ENCODE results near the gene SYT2. TPM values are rescaled to one million over a fixed set of nuclear protein-coding genes. Genes with fewer than 3 reads are reported as not detected.

Gene SYT2
- polyA plus RNA-seq, 1 of the 3 experiments (the other 2 are of a cell fraction): 0.03 TPM

- TF ChIP-seq RAD21 (IDR thresholded peaks at IDR 0.05; ENCODE audit: low read length) (peak; percentile 96), SMC3 (IDR thresholded peaks at IDR 0.05; ENCODE audit: low read depth, low read length) (peak; percentile 98), POLR2AphosphoS5 (IDR thresholded peaks at IDR 0.05; ENCODE audit: low read depth, low read length) (no peak), MAX (IDR thresholded peaks at IDR 0.05; ENCODE audit: low read depth) (no peak)
- TF ChIP-seq, protein P1, sequence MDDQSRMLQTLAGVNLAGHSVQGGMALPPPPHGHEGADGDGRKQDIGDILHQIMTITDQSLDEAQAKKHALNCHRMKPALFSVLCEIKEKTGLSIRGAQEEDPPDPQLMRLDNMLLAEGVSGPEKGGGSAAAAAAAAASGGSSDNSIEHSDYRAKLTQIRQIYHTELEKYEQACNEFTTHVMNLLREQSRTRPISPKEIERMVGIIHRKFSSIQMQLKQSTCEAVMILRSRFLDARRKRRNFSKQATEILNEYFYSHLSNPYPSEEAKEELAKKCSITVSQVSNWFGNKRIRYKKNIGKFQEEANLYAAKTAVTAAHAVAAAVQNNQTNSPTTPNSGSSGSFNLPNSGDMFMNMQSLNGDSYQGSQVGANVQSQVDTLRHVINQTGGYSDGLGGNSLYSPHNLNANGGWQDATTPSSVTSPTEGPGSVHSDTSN (IDR thresholded peaks at IDR 0.05): peak; percentile 28; the same call in 1 of the 2 replicates
- TF ChIP-seq, protein P2, sequence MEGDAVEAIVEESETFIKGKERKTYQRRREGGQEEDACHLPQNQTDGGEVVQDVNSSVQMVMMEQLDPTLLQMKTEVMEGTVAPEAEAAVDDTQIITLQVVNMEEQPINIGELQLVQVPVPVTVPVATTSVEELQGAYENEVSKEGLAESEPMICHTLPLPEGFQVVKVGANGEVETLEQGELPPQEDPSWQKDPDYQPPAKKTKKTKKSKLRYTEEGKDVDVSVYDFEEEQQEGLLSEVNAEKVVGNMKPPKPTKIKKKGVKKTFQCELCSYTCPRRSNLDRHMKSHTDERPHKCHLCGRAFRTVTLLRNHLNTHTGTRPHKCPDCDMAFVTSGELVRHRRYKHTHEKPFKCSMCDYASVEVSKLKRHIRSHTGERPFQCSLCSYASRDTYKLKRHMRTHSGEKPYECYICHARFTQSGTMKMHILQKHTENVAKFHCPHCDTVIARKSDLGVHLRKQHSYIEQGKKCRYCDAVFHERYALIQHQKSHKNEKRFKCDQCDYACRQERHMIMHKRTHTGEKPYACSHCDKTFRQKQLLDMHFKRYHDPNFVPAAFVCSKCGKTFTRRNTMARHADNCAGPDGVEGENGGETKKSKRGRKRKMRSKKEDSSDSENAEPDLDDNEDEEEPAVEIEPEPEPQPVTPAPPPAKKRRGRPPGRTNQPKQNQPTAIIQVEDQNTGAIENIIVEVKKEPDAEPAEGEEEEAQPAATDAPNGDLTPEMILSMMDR (IDR thresholded peaks at IDR 0.05): peak; percentile 90
- no peak overlapping the region for H3K9ac ChIP-seq
- CTCF ChIA-PET: interaction anchor here (0.6 to 5.1 kb wide), 53 partner anchors 11 to 265 kb away, joined by 3 to 57 read pairs (median 4); partner anchors contain the start of genes PPP1R12B, SYT2 and UBE2T
- peak overlapping the region; percentile 24 to 48; a peak in 2 of 4 replicates for H3K27ac ChIP-seq (ENCODE audit: low read depth in 2 of 2, low read length in 1 of 2)
- no peaks in the 10 kb centered on the region for H3F3A ChIP-seq (replicated peaks; ENCODE audit: insufficient read depth)
- 0 out of 2 replicates have a peak overlapping the region, but pooled peaks have one; percentile 18 for H3K4me2 ChIP-seq
- no peaks in the 10 kb centered on the region for H3K9me3 ChIP-seq
- WGBS (ENCODE audit: low lambda C conversion rate): 57% methylated on average over 11 of the region's 16 CpGs
- no peaks in the 10 kb centered on the region for H3K27me3 ChIP-seq (ENCODE audit: insufficient read depth)
- H3K79me2 ChIP-seq (ENCODE audit: insufficient read depth): no peaks in the 10 kb centered on the region
- POLR2A ChIA-PET: no interaction called here
- H3K9me2 ChIP-seq: no peaks in the 10 kb centered on the region
- DNase-seq: peak; percentile 80
- H3K36me3 ChIP-seq (replicated peaks in 1 of 2; ENCODE audit: control insufficient read depth in 1 of 2, insufficient read depth in 2 of 2, low read length in 1 of 2): no peaks in the 10 kb centered on the region
- H2AFZ ChIP-seq (ENCODE audit: low read depth): no peak overlapping the region
- peaks cover 0 to 7% of the 10 kb centered on the region in 2 experiments; a peak in 1 of 4 replicates for H3K4me1 ChIP-seq (ENCODE audit: control insufficient read depth in 1 of 2, insufficient read depth in 2 of 2, low read depth in 1 of 2, low read length in 1 of 2)
- H4K20me1 ChIP-seq (ENCODE audit: insufficient read depth): no peaks in the 10 kb centered on the region
- H3K4me3 ChIP-seq (ENCODE audit: low read depth in 2 of 2, low read length in 1 of 2): no peak overlapping the region
These were observed 110.4 kb downstream of the SYT2 start for GRCh38 chr1:202599669-202600431.

- WGBS (ENCODE audit: low lambda C conversion rate): 91% methylated on average over 3 of the region's 3 CpGs
These were observed 113.0 kb downstream of the SYT2 start for GRCh38 chr1:202597090-202597761.

More at GRCh38 chr1:202597090-202597761, 113.0 kb downstream of the SYT2 start:
- H3K36me3 ChIP-seq (replicated peaks in 1 of 2; ENCODE audit: control insufficient read depth in 1 of 2, insufficient read depth in 2 of 2, low read length in 1 of 2): no peaks in the 10 kb centered on the region
- no peak overlapping the region for H3K4me3 ChIP-seq (ENCODE audit: low read depth in 2 of 2, low read length in 1 of 2)
- no peak overlapping the region for H3K4me2 ChIP-seq
- no peaks in the 10 kb centered on the region for H3K9me2 ChIP-seq
- no peak overlapping the region for H3K9ac ChIP-seq
- no peak overlapping the region for H3K27ac ChIP-seq (ENCODE audit: low read depth in 2 of 2, low read length in 1 of 2)
- H3F3A ChIP-seq (replicated peaks; ENCODE audit: insufficient read depth): no peaks in the 10 kb centered on the region
- no peak for DNase-seq
- H3K4me1 ChIP-seq (ENCODE audit: control insufficient read depth in 1 of 2, insufficient read depth in 2 of 2, low read depth in 1 of 2, low read length in 1 of 2): peaks cover 7 to 13% of the 10 kb centered on the region in 2 experiments; a peak in 1 of 4 replicates
- no peaks in the 10 kb centered on the region for H3K27me3 ChIP-seq (ENCODE audit: insufficient read depth)
- no peaks in the 10 kb centered on the region for H3K79me2 ChIP-seq (ENCODE audit: insufficient read depth)
- H3K9me3 ChIP-seq: no peaks in the 10 kb centered on the region
- H2AFZ ChIP-seq (ENCODE audit: low read depth): no peak overlapping the region
- CTCF ChIA-PET: interaction anchor here (0.9 to 4.9 kb wide), 3 partner anchors 21 to 123 kb away, joined by 3 to 48 read pairs (median 4); no protein-coding TSS in a partner anchor
- POLR2A ChIA-PET: no interaction called here
- no peaks in the 10 kb centered on the region for H4K20me1 ChIP-seq (ENCODE audit: insufficient read depth)
- TF ChIP-seq, protein P1 (IDR thresholded peaks at IDR 0.05): no peak

Data from SK-N-SH (cell line).